ENCODE measurements around the gene IFNGR1.

DNA sequence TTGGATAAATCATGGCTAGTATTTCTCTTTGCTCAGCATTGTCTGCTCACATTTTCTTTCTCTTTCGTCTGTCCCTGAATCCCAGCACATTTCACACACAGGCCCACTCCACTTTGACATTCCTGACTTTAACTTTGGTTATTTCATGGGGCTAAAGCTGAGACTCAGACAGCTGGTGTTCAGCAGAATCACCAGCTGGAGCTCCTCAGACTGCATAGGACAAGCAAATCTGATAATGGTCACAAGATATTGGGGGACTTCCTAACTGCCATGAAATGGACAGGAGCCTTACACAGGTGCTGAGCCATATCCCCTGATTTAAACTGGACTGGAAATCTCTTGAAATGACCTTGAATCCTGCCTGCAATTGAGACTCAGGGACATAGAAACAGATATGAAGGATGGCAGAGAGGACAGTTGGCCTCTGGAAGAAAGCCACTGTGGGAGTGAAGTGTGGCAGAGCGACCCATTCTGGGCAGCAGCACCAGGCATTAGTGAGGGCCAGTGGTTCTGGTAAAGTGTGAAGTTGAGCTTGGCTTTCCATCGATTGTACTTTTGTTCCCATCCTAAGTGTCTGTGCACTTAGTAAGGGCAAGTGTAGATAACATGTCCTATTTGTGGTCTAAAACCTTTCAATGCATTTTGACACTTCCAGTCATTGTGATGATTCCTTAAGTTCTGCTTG lies 10.0 kb upstream of the IFNGR1 start:
- no peak for TF ChIP-seq CTCF (IDR thresholded peaks at IDR 0.05)
- no peak for TF ChIP-seq HOXA7 (CRISPR knock-in tag; IDR thresholded peaks at IDR 0.05)
- TF ChIP-seq CHD2 (IDR thresholded peaks at IDR 0.05; ENCODE audit: low read length, partially characterized antibody): no peak
- TF ChIP-seq, protein P1, sequence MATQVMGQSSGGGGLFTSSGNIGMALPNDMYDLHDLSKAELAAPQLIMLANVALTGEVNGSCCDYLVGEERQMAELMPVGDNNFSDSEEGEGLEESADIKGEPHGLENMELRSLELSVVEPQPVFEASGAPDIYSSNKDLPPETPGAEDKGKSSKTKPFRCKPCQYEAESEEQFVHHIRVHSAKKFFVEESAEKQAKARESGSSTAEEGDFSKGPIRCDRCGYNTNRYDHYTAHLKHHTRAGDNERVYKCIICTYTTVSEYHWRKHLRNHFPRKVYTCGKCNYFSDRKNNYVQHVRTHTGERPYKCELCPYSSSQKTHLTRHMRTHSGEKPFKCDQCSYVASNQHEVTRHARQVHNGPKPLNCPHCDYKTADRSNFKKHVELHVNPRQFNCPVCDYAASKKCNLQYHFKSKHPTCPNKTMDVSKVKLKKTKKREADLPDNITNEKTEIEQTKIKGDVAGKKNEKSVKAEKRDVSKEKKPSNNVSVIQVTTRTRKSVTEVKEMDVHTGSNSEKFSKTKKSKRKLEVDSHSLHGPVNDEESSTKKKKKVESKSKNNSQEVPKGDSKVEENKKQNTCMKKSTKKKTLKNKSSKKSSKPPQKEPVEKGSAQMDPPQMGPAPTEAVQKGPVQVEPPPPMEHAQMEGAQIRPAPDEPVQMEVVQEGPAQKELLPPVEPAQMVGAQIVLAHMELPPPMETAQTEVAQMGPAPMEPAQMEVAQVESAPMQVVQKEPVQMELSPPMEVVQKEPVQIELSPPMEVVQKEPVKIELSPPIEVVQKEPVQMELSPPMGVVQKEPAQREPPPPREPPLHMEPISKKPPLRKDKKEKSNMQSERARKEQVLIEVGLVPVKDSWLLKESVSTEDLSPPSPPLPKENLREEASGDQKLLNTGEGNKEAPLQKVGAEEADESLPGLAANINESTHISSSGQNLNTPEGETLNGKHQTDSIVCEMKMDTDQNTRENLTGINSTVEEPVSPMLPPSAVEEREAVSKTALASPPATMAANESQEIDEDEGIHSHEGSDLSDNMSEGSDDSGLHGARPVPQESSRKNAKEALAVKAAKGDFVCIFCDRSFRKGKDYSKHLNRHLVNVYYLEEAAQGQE (IDR thresholded peaks at IDR 0.05): no peak
